HG03095 (cell line): ENCODE data around the gene RNF111.
"Not testable (repeated sequence)": the region's sequence is repeated elsewhere in the genome, so short reads cannot be mapped to it uniquely, and the experiment has no call there.

Source experiments
- ATAC-seq: cut with Tn5 transposase; IDR thresholded peaks from one replicate; pipeline ENCODE4 v1.9.1; 2021; ENCODE audit warnings: moderate library complexity; ENCODE audit not compliant: unreplicated experiment

The RNF111 gene

GRCh38 chr15:59131456-59131855, 144.0 kb downstream of the RNF111 start:
- ATAC-seq = no peak

DNA sequence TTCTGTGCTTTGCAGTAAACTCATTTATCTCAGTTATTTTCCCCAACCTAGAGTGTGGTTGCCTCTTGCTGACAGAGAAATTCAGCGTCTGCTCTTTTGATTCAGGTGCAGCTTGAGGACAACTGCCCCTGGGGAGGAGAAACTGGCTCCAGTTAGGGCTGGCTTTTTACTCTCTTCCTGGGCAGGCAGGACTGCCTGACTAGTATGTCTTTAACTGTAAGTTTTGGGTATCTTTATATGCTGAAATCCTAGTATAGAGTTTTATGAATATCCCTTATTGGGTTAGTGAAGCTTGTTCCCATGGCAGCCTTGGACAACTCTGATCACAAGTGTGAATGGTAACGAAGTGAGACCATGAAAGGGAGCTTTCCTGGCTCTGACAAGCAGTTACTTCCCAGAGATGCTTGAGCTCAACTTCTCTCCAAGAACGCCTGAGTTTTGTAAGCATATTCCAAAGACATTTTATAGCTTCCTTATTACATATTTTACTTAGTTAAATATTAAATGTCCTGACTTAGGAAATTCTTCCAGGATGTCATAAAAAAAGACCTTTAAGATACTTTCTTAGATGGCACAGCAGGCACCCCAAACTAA, 144.6 kb downstream of the RNF111 start:
- no peak for ATAC-seq

DNA sequence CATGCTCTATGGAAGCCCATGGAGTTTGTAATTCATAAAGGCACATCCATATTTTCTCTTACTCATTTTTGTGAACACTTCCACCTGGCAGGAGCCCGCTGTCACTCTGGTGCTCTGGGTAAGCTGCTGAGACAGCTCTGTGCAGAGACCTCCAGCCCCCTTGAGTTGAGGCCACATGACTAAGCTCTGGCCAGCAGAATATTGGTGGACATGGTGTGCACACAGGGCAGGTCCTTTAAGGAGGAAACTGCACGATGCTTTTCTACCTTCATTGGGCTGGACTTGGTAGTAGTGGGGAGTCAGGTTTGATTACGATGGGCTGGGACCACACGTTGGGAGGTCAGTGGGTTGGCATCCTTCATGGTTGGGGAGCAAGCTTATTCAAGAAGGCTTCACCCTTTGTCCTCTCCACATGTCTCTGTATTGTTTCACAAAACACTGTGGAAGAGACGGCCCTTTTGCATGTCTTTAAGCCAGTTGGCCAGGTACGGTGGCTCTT, 146.5 kb downstream of the RNF111 start:
- no peak for ATAC-seq

DNA sequence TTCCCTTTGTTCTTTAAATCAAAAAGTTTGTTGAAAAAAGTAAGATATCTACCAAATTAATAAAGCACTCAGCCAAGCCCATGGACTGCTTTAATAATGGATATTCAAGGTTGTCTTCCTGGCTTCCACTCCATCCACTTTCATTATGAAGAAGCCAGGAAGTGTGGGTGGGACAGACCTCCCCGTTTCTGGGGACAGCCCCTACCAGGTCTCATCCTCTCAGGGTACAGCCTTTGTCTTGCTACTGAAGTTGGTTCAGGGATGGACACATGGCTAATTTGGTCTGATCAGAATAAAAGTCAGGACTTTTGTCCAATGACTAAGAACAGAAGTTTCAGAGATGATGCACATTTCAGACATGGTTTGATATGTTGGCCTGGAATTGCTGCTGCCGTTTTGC, 150.1 kb downstream of the RNF111 start:
- ATAC-seq = no peak

DNA sequence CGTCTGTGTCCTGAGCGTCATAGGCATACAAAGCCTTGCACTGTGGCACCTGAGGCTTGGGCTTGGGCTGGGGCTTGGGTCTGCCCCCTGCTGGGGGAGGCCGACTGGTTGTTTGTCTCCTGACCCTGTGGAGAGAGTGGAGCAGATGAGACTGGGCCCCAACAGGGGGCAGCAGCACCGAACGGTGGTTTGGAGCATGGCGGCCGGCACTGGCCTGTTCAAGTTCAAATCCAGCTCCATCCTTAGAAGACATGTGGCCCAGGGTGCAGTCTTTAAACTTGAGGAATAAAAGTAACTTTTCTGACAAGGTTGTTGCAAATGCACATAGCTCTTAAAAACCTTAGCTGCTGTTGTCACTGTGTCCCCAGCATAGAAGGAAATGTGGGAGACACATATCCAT, 150.8 kb downstream of the RNF111 start:
- ATAC-seq = no peak

- no peak for ATAC-seq
Observed at GRCh38 chr15:59140422-59141226, 153.2 kb downstream of the RNF111 start.

DNA sequence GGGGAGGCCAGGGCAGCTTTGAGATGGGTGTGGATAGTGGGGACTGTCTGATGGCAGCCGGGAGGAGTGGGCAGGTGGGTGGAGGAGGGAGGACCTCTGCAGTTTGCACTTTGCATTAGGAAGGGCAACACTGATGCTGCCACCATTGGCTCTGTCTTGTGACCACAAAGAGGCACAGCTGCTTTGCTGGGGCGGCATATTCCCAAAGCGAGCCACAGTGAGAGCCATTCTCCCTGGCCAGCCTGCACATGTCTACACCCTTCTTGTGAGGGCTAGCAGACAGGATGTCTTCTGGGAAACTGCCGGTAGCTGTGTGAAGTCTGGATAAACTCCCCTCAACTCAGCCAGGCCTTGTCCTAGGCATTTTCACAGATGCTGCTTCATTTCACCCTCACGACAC, 155.8 kb downstream of the RNF111 start:
- ATAC-seq = no peak

DNA sequence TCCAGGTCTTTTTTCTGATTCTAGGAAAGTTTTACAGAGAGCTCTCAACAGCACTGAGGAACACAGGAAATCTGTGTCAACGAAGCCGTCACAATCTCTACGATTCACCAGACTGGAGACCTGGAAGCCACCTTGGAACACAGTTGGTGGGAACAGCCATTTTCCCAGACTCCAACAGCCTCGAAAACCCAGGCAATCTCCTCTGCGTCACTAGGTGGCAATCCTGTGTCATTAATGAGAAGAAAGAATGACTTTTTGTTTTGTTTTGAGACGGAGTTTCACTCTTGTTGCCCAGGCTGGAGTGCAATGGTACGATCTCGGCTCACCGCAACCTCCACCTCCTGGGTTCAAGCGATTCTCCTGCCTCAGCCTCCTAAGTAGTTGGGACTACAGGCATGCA, 157.1 kb downstream of the RNF111 start:
- not testable (repeated sequence) for ATAC-seq
